Hindlimb muscle (tissue), 1 donor: ENCODE results near the gene HSD17B8. TPM values are rescaled to one million over a fixed set of nuclear protein-coding genes. Genes with fewer than 3 reads are reported as not detected.
A peak's percentile ranks its signal among the peaks of the same experiment; 100 is the strongest.

ENCODE experiments used
- DNase-seq: peaks from one replicate; pipeline ENCODE4 v3.0.0-alpha.2; 2013
- polyA plus RNA-seq: library from polyadenylated mRNA; unstranded; fragments of 120-200 nt; gene quantifications from one replicate; pipeline ENCODE4 v1.2.1, GENCODE V29; 2013; ENCODE audit not compliant: insufficient read length

The HSD17B8 gene
- polyA plus RNA-seq, 1 donor: 11.5 TPM

DNA sequence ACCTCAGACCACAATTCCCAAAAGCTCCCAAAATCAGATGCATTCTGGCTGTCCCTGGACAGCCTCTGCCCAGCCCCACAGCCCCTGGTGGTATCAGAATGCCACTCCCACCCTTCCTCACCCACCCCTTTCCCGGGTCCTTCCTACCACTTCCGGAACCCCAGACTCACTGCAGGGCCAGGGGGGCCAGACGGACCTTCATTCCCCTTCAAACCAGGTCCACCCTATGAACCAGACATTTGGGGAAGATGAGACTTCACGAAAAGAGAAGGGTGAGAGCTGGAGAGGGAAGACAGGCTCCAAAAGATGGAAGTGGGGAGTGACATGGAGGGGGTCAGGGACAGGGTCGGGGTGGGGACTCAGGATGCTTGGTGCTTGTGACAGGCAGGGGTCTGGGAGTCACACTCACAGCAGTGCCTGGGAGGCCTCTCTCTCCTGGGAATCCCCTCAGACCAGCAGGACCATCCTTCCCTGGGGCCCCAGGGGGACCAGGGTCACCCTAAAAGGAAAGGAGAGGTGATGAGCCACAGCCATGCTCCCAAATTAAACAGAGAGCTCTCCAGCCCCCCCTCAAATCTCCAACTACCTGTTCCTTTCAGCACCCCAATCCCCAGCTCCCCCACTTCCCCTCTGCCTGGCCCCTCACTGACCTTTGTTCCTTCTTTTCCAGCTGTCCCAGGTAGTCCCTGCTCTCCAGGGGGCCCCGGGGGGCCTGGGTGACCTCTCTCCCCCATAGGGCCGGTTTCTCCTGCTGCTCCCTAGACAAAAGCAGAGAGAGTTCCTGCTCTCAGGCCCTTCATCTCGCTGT, 32.4 kb upstream of the HSD17B8 start:
- DNase-seq: no peak

DNA sequence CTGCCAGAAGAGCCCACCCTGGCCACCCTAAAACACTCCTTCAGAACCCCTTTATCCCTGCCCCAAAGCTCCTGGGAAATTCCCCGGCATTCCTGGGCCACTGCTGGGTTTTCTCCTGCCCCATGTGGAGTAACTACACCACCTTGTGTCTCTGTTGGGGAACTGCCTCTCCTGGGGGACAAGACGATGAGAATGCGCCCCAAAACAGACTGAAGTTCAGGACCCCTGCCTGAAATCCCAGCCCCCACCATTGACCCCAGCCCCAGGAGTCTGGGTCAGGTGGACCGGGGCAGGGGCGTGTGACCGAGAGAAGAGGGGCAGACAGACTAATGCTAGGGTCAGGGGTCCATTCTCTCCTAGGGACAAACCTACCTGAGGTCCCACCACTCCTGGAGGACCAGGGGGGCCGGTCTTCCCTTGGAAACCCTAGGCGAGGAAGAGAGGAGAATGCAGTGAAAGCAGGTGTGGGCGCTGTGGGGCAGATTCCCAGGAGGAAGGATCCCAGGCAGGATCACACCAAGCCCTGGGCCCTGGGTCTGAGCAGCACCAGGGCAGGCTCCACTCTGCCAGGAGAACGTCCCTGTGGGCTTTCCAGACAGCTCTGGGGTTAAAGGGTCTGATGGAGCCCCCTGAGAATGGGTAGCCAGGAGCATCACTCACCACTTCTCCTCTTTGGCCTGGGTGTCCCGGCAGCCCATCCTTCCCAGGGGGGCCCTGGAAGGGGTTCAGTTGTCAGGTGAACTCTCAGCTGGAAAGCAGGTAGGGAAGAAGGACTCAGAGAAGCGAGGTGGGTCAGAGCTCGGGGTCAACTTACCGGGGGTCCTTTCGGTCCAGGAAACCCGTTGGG, 31.5 kb upstream of the HSD17B8 start:
- no peak for DNase-seq

DNA sequence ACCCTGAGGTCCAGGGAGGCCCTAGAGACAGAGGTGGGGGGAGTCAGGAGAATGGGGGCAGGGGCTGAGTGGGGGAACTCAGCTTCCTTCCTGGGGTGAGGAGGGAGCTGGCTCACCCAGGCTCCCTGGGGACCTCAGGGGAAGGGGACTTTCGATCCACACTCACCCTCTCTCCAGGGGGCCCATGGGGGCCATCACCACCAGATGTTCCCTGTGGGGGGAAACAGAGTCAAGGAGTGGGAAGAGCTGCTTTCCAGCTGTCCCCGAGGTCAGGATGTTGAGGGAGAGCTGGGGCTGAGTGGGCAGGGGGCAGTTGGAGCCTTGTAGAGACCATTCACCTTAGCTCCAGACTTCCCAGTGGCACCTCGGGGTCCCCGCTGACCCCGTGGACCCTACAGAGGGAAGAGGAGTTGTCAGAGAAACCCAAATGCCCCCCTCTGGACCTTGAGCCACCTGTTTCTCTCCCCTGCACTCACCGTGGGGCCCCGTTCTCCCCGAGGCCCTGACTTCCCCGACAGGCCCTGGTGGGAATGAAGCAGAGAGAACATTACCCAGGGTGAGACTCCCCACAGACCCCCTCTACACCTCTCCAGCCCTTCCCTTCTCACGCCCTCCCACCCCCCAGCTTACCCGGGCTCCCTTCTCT, 30.8 kb upstream of the HSD17B8 start:
- no peak for DNase-seq

DNA sequence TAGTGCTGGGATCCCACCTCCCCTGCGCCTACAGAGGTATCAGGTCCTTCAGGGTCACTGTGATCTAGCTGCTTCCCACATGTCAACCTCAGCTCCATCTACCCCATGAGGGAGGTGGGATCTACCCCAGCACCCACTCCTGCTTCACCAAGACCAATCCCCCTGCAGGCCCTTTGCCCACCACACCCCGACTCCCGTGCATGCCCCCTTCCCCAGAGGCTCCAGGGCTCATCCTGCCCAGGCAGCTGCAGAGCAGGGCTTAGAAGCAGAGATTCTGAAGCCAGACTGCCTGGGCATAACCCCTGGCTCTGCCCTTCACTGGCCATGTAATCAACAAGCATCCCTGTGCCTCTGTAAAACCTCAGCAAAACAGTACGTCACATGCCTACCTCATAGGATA, 29.7 kb upstream of the HSD17B8 start:
- no peak for DNase-seq

DNA sequence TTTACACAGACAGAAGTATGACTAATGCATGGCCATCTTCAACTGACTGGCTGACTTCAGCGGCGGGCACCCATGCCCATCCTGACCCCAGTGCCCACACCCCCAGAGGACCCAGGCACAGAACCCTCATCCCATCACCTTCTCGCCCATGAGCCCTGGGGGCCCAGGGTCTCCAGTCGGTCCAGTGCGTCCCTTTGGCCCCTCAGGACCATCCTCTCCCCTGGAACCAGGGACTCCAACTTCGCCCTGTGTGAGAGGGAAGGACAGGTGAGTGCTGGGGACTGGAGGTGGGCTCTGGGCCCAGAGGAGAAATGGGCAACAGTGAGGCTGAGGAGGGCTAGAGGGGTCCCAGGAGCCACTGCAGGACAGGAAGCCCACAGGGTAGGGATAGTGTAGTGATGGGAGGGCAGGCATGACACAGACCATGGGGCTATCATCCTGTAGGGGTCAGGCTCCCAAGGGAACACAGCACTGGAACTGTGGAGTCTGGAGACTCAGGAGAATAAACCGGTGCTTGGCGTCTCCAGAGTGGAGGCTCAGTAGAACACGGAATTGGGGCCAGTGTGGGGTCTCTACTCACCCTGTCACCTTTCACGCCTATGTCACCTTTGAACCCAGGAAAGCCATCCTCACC, 28.9 kb upstream of the HSD17B8 start:
- DNase-seq: no peak

DNA sequence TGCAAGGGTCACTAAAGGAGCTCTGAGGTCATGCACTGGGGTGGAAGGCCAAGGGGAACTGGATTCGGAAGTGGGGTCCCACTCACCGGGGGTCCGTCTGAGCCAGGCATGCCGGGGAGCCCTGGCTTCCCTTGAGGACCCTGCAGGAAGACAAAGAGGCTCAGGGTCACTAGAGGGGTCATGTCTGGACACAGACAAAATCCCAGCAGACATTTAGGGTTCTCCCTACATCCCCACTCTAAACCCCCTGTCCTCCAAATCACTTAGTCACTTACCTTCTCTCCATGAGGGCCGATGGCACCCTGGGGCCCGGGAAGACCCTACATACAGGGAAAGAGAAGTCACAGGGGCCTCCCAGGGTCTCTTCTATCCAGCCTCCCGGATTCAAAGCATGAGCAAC, 27.5 kb upstream of the HSD17B8 start:
- no peak for DNase-seq

DNA sequence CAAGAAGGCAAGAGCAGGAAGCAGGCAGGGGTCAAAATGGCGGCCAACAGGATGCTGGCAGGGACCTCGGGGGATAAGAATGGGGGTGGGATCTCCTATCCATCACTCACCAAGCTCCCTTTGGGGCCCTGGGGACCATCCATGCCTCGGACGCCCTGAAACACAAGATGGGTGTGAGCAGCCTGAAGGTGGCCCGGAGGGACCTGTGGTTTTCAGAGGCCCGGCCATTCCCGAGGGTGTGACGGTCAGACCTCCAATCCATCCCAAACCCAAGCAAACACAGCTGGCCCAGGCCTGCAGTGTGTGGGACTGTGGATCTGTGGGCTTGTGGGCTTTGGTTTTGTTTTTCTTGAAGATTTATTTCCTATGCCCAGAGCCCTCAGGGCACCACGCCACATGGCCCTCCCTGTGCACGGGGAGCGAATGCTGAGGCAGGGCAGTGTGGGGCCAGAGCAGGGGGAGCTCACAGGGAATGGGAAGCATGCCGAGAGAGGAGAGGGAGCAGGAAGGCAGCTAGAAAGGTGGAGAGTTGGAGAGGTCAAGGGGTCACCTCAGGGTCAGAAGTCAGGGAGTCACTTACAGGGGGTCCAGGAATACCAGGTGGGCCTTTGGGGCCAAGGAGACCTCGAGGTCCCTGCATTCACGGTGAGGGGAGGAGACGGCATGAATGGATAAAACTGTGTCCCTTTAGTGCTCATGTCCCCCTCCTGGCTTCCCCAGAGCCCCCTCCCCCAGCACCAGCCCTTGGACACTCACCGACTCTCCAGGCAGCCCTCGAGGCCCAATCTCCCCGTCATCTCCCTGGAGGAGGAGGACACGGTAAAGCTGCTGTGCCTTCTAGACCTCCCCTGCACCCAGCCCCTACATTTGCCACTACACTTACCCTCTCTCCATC, 26.7 kb upstream of the HSD17B8 start:
- DNase-seq: no peak

DNA sequence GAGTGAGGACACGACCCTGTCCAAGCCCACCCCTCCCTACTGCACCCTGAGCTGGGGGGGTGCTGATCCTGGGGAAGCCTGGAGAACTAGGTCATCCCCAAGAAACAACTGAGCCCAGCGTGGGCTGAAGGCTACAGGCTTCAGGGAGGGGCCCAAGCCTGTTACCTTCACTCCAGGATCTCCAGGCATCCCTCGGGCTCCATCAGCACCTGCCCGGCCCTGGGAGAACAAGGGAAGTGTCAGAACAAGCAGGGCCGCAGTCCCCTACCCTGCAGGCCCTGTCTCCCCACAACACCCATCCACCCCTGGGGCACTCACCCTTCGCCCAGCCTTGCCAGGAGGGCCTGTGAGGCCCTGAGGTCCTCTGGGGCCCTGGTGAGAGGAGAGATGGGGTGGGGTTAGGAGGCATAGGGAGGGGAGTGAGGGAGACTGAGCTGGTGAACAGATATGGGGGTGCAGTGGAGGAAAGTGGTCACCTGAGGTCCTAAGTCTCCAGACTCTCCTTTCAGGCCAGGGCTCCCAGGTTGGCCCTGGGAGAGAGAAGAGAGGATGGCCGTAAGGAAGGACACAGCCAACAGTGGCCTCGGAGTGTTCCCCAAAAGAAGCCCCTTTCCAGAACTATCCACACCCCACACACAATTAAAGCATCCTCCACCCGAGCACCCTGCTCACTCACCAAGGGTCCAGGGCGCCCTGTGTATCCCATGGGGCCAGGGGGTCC, 25.5 kb upstream of the HSD17B8 start:
- DNase-seq: no peak

DNA sequence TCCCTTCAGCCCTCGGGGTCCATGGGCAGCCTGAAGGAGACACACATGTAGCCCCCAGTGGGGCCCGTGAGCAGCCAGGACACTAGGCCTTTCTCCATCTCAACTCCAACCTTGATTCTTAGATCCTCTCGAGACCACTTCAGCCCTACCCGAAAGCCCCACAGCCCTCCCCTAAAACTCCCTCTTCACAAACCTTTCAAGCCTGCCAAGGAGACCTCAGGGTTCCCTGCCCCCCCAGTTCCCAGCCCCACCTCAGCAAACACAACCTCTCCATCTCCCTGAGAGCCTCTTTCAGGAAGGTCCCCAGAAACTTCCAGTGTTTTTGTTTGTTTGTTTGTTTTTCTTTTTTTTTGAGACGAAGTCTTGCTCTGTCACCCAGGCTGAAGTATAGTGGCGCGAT, 23.3 kb upstream of the HSD17B8 start:
- DNase-seq: no peak

DNA sequence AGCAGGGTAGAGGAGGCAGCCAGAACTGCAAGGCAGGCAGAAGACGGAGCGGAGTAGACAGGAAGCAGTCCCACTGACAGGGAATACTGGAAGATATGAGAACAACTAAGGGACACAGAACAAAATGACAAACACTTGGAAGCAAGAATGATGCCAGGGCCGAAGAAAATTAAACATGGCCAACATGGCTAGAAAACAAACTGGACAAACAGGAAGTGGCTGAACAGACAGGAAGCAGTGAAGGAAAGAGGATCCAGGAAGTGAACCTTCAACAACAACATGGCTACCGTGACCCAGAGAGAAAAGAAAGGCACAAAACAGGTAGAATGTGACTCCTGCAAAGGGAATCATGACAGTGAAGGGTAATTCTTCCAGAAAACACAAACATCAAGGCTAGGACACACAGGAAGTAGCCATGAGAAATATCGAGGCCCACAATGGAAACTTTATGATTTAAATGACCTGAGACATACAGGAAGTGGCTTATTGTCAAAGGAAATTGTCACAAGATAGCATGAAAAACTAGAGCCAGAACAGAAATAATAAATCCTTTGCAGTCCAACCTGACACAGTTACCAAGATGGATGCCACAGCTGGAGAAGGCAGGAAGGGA, 21.3 kb upstream of the HSD17B8 start:
- no peak for DNase-seq

DNA sequence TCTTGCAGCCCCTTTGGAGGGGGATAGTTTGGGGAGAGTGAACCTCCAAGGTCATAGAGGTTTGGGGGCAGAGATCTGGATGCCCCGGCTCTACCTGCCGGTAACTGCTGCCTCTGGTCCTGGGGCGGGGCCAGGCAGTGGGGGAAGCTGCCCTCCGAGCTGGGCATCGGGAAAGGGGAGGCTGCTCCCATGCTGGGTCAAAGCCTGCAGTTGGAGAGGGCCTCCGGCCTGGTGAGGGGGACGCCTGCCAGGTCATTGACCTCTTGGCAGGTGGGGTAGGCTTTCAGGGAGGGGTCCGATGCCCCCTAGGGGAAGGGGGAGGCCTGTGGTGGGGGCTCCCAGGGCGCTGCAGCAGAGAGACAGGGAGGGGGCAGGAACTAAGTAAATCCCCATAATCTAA, 19.3 kb upstream of the HSD17B8 start:
- DNase-seq: no peak

DNA sequence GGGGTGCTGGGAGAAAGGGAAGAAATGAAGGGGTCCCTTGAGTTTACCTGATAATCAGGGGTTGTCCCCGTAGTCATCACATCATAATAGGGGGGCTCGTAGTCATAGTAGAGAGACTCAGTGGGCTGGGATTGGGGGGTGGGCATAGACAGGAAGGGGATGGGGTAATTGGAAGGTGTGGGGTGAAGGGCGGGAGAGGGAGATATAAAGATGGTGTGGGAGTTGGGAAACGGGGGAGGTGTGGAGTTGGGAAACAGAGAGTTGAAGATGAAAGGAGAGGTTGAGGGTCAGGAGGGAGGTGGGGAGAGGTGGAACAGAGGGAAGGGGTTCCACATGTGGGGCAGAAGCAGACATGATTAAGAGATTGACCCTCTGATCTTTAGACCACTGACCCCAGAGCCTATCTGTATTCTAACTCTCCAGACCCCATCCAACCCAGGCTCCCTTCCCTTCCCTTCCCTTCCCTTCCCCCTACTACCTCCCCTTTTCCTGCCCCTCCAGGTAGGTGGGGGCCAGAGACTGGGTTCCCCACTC, 18.7 kb upstream of the HSD17B8 start:
- no peak for DNase-seq

DNA sequence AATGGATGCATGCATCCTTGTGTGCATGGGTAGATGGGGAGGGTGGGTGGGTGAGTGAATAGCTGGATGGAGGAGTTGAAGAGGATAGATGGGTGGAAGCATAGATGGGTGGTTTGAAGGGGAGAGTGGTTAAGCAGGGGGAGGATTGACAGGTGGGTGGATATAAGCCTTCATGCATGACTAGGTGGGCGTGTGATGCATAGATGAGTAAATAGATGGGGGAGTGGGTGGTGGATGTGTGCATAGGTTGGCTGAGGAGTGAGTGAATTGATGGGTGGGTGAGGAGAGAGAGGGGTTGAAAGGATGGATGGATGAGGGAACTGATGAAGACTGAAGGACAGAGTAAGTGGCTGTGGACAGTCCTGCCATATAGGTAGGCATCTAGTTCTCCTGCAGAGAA, 16.6 kb upstream of the HSD17B8 start:
- DNase-seq: no peak

DNA sequence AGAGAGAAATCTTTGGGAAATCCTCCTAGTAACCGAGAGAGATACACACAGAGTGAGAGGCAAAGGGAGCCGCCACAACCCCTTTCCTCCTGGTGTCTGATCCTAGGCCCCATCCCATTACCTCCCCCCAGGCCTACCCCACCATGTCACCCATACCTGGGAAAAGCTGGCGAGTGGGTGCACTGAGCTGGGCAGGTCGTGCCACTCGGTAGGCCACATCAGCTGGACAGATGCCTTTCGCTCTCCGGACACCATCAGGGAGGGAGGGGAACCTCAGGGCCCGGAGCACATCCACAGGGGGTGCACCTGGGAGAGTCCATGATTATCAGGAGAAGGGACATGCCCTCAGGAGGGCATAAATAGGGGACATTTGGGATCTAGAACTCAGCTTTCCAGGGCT, 15.3 kb upstream of the HSD17B8 start:
- DNase-seq: no peak

DNA sequence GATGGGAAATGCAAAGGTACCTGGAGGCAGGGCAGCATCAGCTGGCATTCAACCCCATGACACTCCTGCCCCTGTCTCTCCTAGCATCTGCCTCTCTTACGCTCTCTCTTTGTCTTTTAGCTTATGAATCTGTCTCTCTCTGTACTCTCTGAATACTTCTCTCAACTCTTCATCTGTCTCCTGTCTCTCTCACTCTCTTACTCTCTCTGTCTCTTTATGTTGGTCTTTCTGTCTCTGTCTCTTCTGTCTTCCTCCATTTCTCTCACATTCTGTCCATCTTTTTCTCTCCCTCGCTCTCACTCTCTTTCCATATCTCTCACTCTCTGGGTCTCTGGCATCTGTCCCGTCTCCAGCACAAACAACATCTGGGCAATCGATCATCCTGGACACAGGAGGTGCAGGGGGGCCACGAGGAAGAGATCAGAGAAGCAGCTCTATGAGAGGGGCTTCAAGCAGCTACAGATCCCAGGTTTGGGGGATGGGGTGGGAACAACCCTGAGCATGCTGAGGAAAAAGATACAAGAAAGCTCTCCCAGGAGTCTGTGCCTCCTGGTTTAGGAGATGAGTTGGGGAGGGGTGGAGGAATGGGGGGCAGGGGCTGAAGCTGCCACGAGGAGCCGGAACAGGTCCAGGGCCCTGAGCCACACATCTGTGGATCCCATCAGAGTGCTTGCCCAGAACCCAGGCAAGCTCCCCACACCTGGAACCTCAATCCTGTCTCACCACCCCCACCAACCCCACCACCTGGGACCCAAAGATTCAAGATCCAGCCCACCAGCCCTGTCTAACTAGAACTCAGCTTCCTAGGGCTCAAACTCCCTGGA, 14.6 kb upstream of the HSD17B8 start:
- peak; percentile 60 for DNase-seq

DNA sequence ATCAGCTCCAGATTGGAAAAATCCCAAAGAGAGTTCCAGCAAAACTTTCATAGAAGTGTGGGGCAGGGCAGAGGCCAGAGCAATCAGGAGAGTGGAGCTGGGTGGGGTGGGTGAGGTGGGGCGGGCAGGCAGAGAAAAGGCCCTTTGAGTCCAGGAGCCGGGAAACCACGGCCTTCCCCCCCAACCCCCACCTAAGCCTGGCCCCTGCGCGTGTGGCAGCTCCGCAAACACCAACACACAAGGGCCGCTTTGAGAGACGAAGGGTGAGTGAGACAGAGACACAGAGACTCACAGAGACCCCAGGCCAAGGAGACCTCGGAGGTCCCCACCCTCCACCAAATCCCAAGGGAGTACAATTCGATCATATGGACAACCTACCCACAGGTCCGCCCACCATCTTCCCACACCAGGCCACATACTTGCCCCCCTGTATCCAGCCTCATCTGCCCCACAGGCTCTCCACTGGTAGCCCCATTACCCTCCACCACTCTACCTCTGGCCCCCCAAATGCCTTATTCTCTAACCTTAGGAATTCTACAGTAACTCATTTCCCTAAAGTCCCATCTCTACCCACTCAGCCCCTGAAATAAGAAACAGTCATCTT, 13.8 kb upstream of the HSD17B8 start:
- DNase-seq: no peak

DNA sequence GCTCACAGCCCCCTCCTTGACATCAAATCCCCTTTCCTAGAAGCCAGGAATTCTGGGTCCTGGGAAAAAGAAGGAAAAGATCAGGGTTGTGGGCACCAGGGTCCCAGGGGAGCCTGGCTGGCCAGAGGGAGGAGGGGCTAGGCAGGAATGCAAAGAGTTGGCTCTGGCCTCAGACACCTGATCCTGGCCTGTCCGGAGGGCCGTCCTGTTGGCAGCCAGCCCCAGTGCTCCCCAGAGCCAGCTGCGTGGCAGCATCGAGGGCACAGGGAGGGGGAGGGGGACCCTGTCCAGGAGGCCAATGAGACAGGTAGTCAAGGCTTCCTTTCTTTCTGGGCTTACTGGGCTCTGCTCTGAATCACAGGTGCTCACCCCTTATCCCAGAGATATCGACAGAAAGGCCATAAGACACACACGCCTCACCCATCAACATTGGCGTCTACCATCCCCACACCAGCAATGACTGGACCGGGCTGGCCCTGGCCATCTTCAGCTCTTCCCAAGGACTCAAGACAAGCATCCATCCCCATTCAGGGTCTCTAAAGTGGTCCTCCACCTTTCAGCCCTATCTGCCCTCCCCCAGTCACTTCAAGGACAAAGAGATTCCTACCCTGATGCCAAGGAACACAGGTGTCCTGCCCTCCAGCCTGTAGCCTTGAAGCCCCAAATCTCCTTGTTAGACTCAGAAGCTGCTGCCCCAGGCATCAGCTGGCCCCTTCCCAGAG, 12.9 kb upstream of the HSD17B8 start:
- no peak for DNase-seq

DNA sequence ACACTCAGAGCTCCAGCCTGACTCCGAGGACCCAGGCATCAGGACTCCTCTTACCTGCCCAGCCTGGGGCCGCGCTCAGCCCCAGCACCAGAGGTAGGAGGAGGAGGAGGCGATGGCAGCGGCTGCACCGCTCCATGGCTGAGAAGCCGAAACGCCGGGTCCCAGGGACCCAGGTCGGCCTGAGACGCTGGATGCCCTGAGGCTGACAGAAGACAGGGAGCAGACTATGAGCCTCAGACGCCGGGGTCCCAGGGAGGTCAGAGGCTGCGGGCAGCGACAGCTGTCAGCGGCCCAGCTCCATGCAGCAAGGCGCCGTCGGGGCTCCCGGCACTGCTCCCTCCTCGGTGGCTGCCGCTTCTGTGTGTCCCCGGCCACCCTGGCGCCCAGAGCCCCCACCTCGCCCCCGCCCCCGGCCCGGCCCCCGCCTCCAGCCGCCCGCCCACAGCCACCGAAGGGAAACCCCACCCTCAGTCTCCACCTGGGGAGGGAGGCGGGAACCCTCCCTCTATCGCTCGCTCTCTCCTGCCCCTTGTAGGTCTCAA, 12.3 kb upstream of the HSD17B8 start, which contains the start of gene COL11A2:
TSS of gene COL11A2 (minus strand) at position 363 of the 542 bp plus-strand sequence. CDS start at position 136, 227 bp downstream.
- no peak for DNase-seq
